K562 (cell line): ENCODE results near the gene TBC1D2. TPM values are rescaled to one million over a fixed set of nuclear protein-coding genes. Genes with fewer than 3 reads are reported as not detected.
A peak's percentile ranks its signal among the peaks of the same experiment; 100 is the strongest.

ENCODE experiments used
- ATAC-seq: fragments of 200-7000 bp; cut with Tn5 transposase; 3 replicates; pipeline ENCODE4 v1.9.1; 2020; ENCODE audit warnings: moderate library complexity
- BruUV-seq: library from RNA; stranded (reverse); fragments of 400-500 nt; replicated peaks from 2 replicates; lab custom pipeline; 2021; lab: Mats Ljungman, UMichigan
- CTCF ChIA-PET: fragments of 300-600 bp; formaldehyde crosslinking; extraction: SDS; loops from one replicate; lab custom pipeline; 2021; ENCODE audit warnings: low intra/inter-chr PET ratio; lab: Yijun Ruan, JAX
- POLR2A ChIA-PET: fragments of 300-600, 350-650 bp; sonication (Branson Sonifier 250); formaldehyde crosslinking; extraction: SDS; loops from one replicate; lab custom pipeline; 2021; ENCODE audit warnings: antibody characterized with exemption, inconsistent platforms; lab: Yijun Ruan, JAX
- DNase-seq, 4 experiments: peaks; one replicate each; pipeline versions ENCODE4 v3.0.0 to v3.0.0-alpha.2; 2011 to 2018; ENCODE audit warnings: low spot score in 3 of 4, mixed read lengths in 3 of 4; ENCODE audit errors: extremely low read depth in 1 of 4
- FAIRE-seq: peaks from 2 replicates; lab custom pipeline; 2011; peaks lifted over from hg19 to GRCh38; lab: Jason Lieb, UNC
- H2AFZ ChIP-seq: 2 replicates; pipeline ENCODE4 v1.6.0; 2011; ENCODE audit warnings: low read depth, low read length, control low read depth, inconsistent platforms
- H3K27ac ChIP-seq: fragments of 200-600 bp; 3 replicates; pipeline ENCODE4 v1.8.0; 2011; ENCODE audit warnings: low read depth, mild to moderate bottlenecking, control low read depth, inconsistent platforms, low read length, moderate library complexity, mixed read lengths; ENCODE audit errors: extremely low read depth
- H3K27me3 ChIP-seq, 2 experiments: fragments of 300-600 bp in 1 of 2; 2 replicates in 1 of 2; 3 replicates in 1 of 2; pipeline versions ENCODE4 v1.6.0 to v1.8.0; 2011; ENCODE audit warnings: inconsistent platforms in 2 of 2, low read length in 2 of 2, mild to moderate bottlenecking in 1 of 2, mixed read lengths in 1 of 2, moderate library complexity in 1 of 2; ENCODE audit not compliant: control insufficient read depth in 2 of 2, insufficient read depth in 2 of 2
- H3K36me3 ChIP-seq: fragments of 300-600 bp; 3 replicates; pipeline ENCODE4 v1.8.0; 2011; ENCODE audit warnings: mild to moderate bottlenecking, low read length, inconsistent platforms; ENCODE audit not compliant: control insufficient read depth, insufficient read depth
- H3K4me1 ChIP-seq, 2 experiments: fragments of 200-600 bp in 1 of 2; replicated peaks in 1 of 2; 2 replicates in 1 of 2; 3 replicates in 1 of 2; pipeline versions ENCODE4 v1.5.1 to v1.8.0; 2011; ENCODE audit warnings: inconsistent platforms in 2 of 2, low read length in 2 of 2, mild to moderate bottlenecking in 1 of 2, mixed read lengths in 1 of 2, moderate library complexity in 1 of 2; ENCODE audit not compliant: control insufficient read depth in 2 of 2, insufficient read depth in 2 of 2
- H3K4me2 ChIP-seq: 2 replicates; pipeline ENCODE4 v1.6.1; 2011; ENCODE audit warnings: low read length, control low read depth, inconsistent platforms, mixed read lengths; ENCODE audit not compliant: insufficient read depth
- H3K4me3 ChIP-seq: fragments of 200-600 bp; sonication (generic), shearing (Covaris generic); 2 replicates; pipeline ENCODE4 v1.5.1; 2016; ENCODE audit warnings: control low read depth, inconsistent platforms
- H3K79me2 ChIP-seq: fragments of 200-600 bp; 3 replicates; pipeline ENCODE4 v1.8.0; 2011; ENCODE audit warnings: low read length, inconsistent platforms; ENCODE audit not compliant: control insufficient read depth, insufficient read depth
- H3K9ac ChIP-seq, 2 experiments: 2 replicates each; pipeline versions ENCODE4 v1.6.0 to v1.6.1; 2011; ENCODE audit warnings: low read depth in 2 of 2, low read length in 2 of 2, control low read depth in 1 of 2, inconsistent platforms in 1 of 2, mild to moderate bottlenecking in 1 of 2, mixed read lengths in 1 of 2; ENCODE audit not compliant: insufficient read depth in 1 of 2
- H3K9me1 ChIP-seq: one replicate; pipeline ENCODE4 v1.6.0; 2011; ENCODE audit warnings: inconsistent platforms, mild to moderate bottlenecking, low read length, moderate library complexity; ENCODE audit not compliant: control insufficient read depth, insufficient read depth
- H3K9me3 ChIP-seq: replicated peaks from 2 replicates; pipeline ENCODE4 v1.5.1; 2011; ENCODE audit warnings: low read depth, low read length, inconsistent platforms; ENCODE audit not compliant: control insufficient read depth, insufficient read depth
- H4K20me1 ChIP-seq: replicated peaks from 2 replicates; pipeline ENCODE4 v1.6.1; 2011; ENCODE audit warnings: low read length, inconsistent platforms, mixed read lengths; ENCODE audit not compliant: control insufficient read depth, insufficient read depth
- CEBPB ChIP-seq: fragments of 450-650 bp; IDR thresholded peaks from 2 replicates; pipeline ENCODE4 v1.6.1; 2016; ENCODE audit warnings: missing genetic modification characterization, missing compliant biosample characterization
- CEBPG ChIP-seq, 3 experiments: fragments of 200-800 bp in 1 of 3; sonication (Bioruptor generic) in 1 of 3; sonication (generic) in 1 of 3; formaldehyde crosslinking in 1 of 3; IDR thresholded peaks in 2 of 3; conservative IDR thresholded peaks in 1 of 3; 2 replicates each; pipeline versions ENCODE4 v1.6.1 to v1.8.0; 2016 to 2022; ENCODE audit warnings: missing compliant biosample characterization in 2 of 3, missing genetic modification characterization in 2 of 3, mild to moderate bottlenecking in 1 of 3, missing genetic modification reagents in 1 of 3
- KDM1A ChIP-seq, 2 experiments: fragments of 450-650 bp; IDR thresholded peaks; 2 replicates each; pipeline ENCODE4 v1.6.1; 2016; ENCODE audit warnings: mild to moderate bottlenecking in 2 of 2
- KLF10 ChIP-seq: fragments of 250-450 bp; sonication (Bioruptor Pico); IDR thresholded peaks from 2 replicates; pipeline ENCODE4 v1.6.1; 2021; ENCODE audit warnings: matching md5 sums
- NFIC ChIP-seq: fragments of 450-650 bp; IDR thresholded peaks from 2 replicates; pipeline ENCODE4 v1.6.1; 2017; ENCODE audit warnings: mild to moderate bottlenecking, inconsistent platforms
- RBM34 ChIP-seq: fragments of 200-400 bp; formaldehyde crosslinking; IDR thresholded peaks from 2 replicates; pipeline ENCODE4 v1.6.1; 2018; ENCODE audit warnings: low read length, borderline replicate concordance; ENCODE audit not compliant: insufficient read depth
- RUNX1 ChIP-seq: sonication (generic); IDR thresholded peaks from 2 replicates; pipeline ENCODE4 v1.6.1; 2016; ENCODE audit warnings: antibody characterized with exemption, low read depth
- TOE1 ChIP-seq, 2 experiments: fragments of 450-650 bp in 1 of 2; sonication (generic) in 1 of 2; formaldehyde crosslinking in 1 of 2; IDR thresholded peaks; 2 replicates each; pipeline versions ENCODE4 v1.7.1 to v1.8.0; 2016 to 2022; ENCODE audit warnings: borderline replicate concordance in 2 of 2, mild to moderate bottlenecking in 2 of 2, antibody characterized with exemption in 1 of 2, inconsistent platforms in 1 of 2, low read depth in 1 of 2, missing genetic modification reagents in 1 of 2, moderate library complexity in 1 of 2
- ZKSCAN8 ChIP-seq: fragments of 200-800 bp; sonication (Bioruptor generic); IDR thresholded peaks from 2 replicates; pipeline ENCODE4 v1.6.1; 2016; ENCODE audit warnings: missing genetic modification characterization, missing compliant biosample characterization
- ZNF12 ChIP-seq: sonication (generic); formaldehyde crosslinking; IDR thresholded peaks from 2 replicates; pipeline ENCODE4 v1.4.0; 2020; ENCODE audit warnings: mild to moderate bottlenecking, missing genetic modification reagents
- WGBS: fragments of 100-300 bp; shearing (Covaris generic); methylation state at CpG from one replicate; pipeline ENCODE4 v1.1.6; 2016; ENCODE audit warnings: low coverage, mixed read lengths; ENCODE audit not compliant: insufficient coverage; ENCODE audit errors: missing lambda C conversion rate; 5-methylcytosine and 5-hydroxymethylcytosine counted together
- in situ Hi-C: fragments of 300-500 bp; cut with MboI; formaldehyde crosslinking; loops from 4 replicates; pipeline ENCODE4 v1.15.0; 2018; ENCODE audit warnings: inconsistent platforms, mixed read lengths
- intact Hi-C: fragments of 100-400 bp; cut with micrococcal nuclease; formaldehyde crosslinking; loops from 2 replicates; pipeline ENCODE4 v1.14.2; 2022
- polyA plus RNA-seq, 8 experiments: library from polyadenylated mRNA; depleted of rRNA in 4 of 8; stranded (reverse) in 5 of 8; unstranded in 3 of 8; fragments of >200 nt; fragmentation: Nextera tagmentation in 2 of 8; fragmentation: Illumina TruSeq in 1 of 8; extraction: Ambion mirVana in 2 of 8; extraction: Trizol in 1 of 8; gene quantifications; 2 replicates each; pipeline versions ENCODE4 v1.2.1 to v1.2.3, GENCODE V29; 2011 to 2014; ENCODE audit warnings: inconsistent platforms in 1 of 8, missing spikeins in 1 of 8
- total RNA-seq, 7 experiments: library from RNA; depleted of rRNA in 6 of 7; stranded (reverse); fragments of >200 nt in 6 of 7; fragmentation: Illumina TruSeq in 2 of 7; extraction: Trizol in 2 of 7; gene quantifications; 2 replicates each; pipeline versions ENCODE4 v1.2.1 to v1.2.3, GENCODE V29; 2011 to 2021; ENCODE audit warnings: low replicate concordance in 1 of 7

Gene TBC1D2
- total and polyA plus RNA-seq, 9 of the 15 experiments (the other 6 are each of a cell fraction or from before 2014, with no cell fraction given) = 0.10 to 7.0 (median 2.5) TPM

GRCh38 chr9:98226516-98226915, 28.9 kb downstream of the TBC1D2 start:
- TF ChIP-seq KDM1A (IDR thresholded peaks at IDR 0.05) = 0 out of 4 replicates have a peak, but pooled peaks of 1 of the 2 experiments have one; percentile 17
- TF ChIP-seq CEBPB (tag) = peak; percentile 91
- 0 out of 2 replicates have a peak, but pooled peaks have one; percentile 13 for TF ChIP-seq CEBPG (CRISPR knock-in tag; IDR thresholded peaks at IDR 0.05)
- TF ChIP-seq CEBPG (tag; conservative IDR thresholded peaks at IDR 0.05 in 1 of 2, IDR thresholded peaks at IDR 0.05 in 1 of 2) = peak; percentile 38 to 88; a peak in 3 of 4 replicates
- TF ChIP-seq RBM34 = no peak
- Histone ChIP-seq H3K4me2 (no peak overlapping the region), H3K9me1 (no peaks in the 10 kb centered on the region), H3K36me3 (peaks cover 30% of the 10 kb centered on the region; the same call in 1 of the 3 replicates), H2AFZ (no peak overlapping the region), H3K4me3 (no peak overlapping the region), H4K20me1 (no peaks in the 10 kb centered on the region), H3K9me3 (no peaks in the 10 kb centered on the region), H3K4me1 (peaks cover 13 to 29% of the 10 kb centered on the region in 2 experiments; a peak in 3 of 5 replicates), H3K27ac (no peak overlapping the region), H3K79me2 (no peaks in the 10 kb centered on the region), H3K9ac (no peak overlapping the region), H3K27me3 (no peaks in the 10 kb centered on the region)
- ChIA-PET CTCF (no interaction called here), POLR2A (no interaction called here)
- intact Hi-C loops = no loop called here
- FAIRE-seq = no peak
- BruUV-seq = no TSS peak
- no peak for ATAC-seq
- in situ Hi-C loops = no loop called here
- WGBS = 26% methylated on average over 1 of the region's 1 CpG
- no peak for DNase-seq

- peak; percentile 97 to 98 (median 97) for DNase-seq
- Histone ChIP-seq H2AFZ (peak overlapping the region; percentile 54; the same call in 1 of the 2 replicates), H3K9ac (peak overlapping the region in 1 of 2 experiments; percentile 32; a peak in 1 of 4 replicates), H3K9me1 (no peaks in the 10 kb centered on the region), H3K4me2 (peak overlapping the region; percentile 51), H3K27ac (peak overlapping the region; percentile 58), H3K79me2 (no peaks in the 10 kb centered on the region), H3K27me3 (no peaks in the 10 kb centered on the region), H4K20me1 (no peaks in the 10 kb centered on the region), H3K4me3 (no peak overlapping the region), H3K4me1 (peaks cover 17 to 27% of the 10 kb centered on the region in 2 experiments; a peak in 4 of 5 replicates), H3K9me3 (no peaks in the 10 kb centered on the region), H3K36me3 (peaks cover 34% of the 10 kb centered on the region; the same call in 2 of the 3 replicates)
- in situ Hi-C loops = no loop called here
- POLR2A ChIA-PET = interaction anchor here (0.6 to 1.2 kb wide), 3 partner anchors 10 to 82 kb away, joined by 3 read pairs; no protein-coding TSS in a partner anchor
- peak; percentile 99 for FAIRE-seq
- ATAC-seq = peak; percentile 96
- intact Hi-C loops = loop anchor here (1.0 kb wide), 2 partner anchors 15 to 29 kb away; no protein-coding TSS in a partner anchor
- BruUV-seq = no TSS peak
- WGBS = 0% methylated on average over 6 of the region's 6 CpGs
- CTCF ChIA-PET = no interaction called here
- TF ChIP-seq ZNF12 (no peak), ZKSCAN8 (CRISPR knock-in tag) (0 out of 2 replicates have a peak, but pooled peaks have one; percentile 55), NFIC (peak; percentile 94), RUNX1 (peak; percentile 94), TOE1 (IDR thresholded peaks at IDR 0.05; ENCODE audit: borderline replicate concordance) (peak; percentile 66; the same call in 1 of the 2 replicates), TOE1 (CRISPR knock-in tag; IDR thresholded peaks at IDR 0.05; ENCODE audit: borderline replicate concordance, low read depth) (no peak), KLF10 (CRISPR knock-in tag) (no peak)
Measured at GRCh38 chr9:98225015-98225442, 30.4 kb downstream of the TBC1D2 start.
